Naive thymus-derived CD4-positive, alpha-beta T cell (primary cell): ENCODE results near the gene PTGER2. TPM values are rescaled to one million over a fixed set of nuclear protein-coding genes. Genes with fewer than 3 reads are reported as not detected.

Experiments
- ATAC-seq: fragments of 150-1000 bp; cut with Tn5 transposase; 2 replicates; pipeline ENCODE4 v1.10.0; 2021; ENCODE audit warnings: mild to moderate bottlenecking, moderate library complexity
- CTCF ChIA-PET: fragments of 350-600 bp; sonication (Branson Sonifier 250); formaldehyde crosslinking; loops from one replicate; lab custom pipeline; 2021; ENCODE audit warnings: antibody characterized with exemption; lab: Charles Lee
- POLR2A ChIA-PET: fragments of 350-600 bp; sonication (Branson Sonifier 250); formaldehyde crosslinking; loops from one replicate; lab custom pipeline; 2021; ENCODE audit warnings: antibody characterized with exemption, inconsistent platforms; lab: Charles Lee
- DNase-seq, 9 donors: peaks; one replicate each; pipeline versions ENCODE4 v3.0.0 to v3.0.0-alpha.2; 2020 to 2022; ENCODE audit warnings: mixed read lengths in 1 of 9
- H3K27ac ChIP-seq: one replicate; pipeline ENCODE4 v1.7.0; 2013; ENCODE audit warnings: mild to moderate bottlenecking, low read depth, low read length, moderate library complexity
- H3K27me3 ChIP-seq, 2 donors: one replicate each; pipeline ENCODE4 v1.7.0; 2013; ENCODE audit warnings: low read length in 2 of 2, mild to moderate bottlenecking in 2 of 2, moderate library complexity in 2 of 2; ENCODE audit not compliant: control insufficient read depth in 2 of 2, insufficient read depth in 2 of 2
- H3K36me3 ChIP-seq, 3 experiments: 1 replicate in 2 of 3; 2 replicates in 1 of 3; pipeline ENCODE4 v1.7.0; 2013; ENCODE audit warnings: low read length in 3 of 3, mild to moderate bottlenecking in 3 of 3, moderate library complexity in 1 of 3; ENCODE audit not compliant: insufficient read depth in 3 of 3, control insufficient read depth in 2 of 3
- H3K4me1 ChIP-seq, 2 donors: one replicate each; pipeline ENCODE4 v1.7.0; 2013; ENCODE audit warnings: low read length in 2 of 2, mild to moderate bottlenecking in 2 of 2, moderate library complexity in 1 of 2; ENCODE audit not compliant: control insufficient read depth in 2 of 2, insufficient read depth in 2 of 2
- H3K4me3 ChIP-seq: 2 replicates; pipeline ENCODE4 v1.7.0; 2013; ENCODE audit warnings: mild to moderate bottlenecking, low read length
- H3K9me3 ChIP-seq, 3 experiments: 1 replicate in 2 of 3; 2 replicates in 1 of 3; pipeline ENCODE4 v1.7.0; 2013; ENCODE audit warnings: low read length in 3 of 3; ENCODE audit not compliant: control insufficient read depth in 2 of 3
- H3K27ac Mint-ChIP-seq, 9 donors: one replicate each; pipeline ENCODE4 v1.8.0; 2020 to 2022; ENCODE audit warnings: mixed read lengths in 9 of 9, mild to moderate bottlenecking in 8 of 9, moderate library complexity in 5 of 9, inconsistent platforms in 2 of 9
- H3K27me3 Mint-ChIP-seq, 5 donors: one replicate each; pipeline ENCODE4 v1.8.0; 2021 to 2022; ENCODE audit warnings: mixed read lengths in 5 of 5, mild to moderate bottlenecking in 1 of 5
- H3K36me3 Mint-ChIP-seq, 5 donors: one replicate each; pipeline ENCODE4 v1.8.0; 2020 to 2022; ENCODE audit warnings: mixed read lengths in 5 of 5, mild to moderate bottlenecking in 3 of 5, inconsistent platforms in 1 of 5
- H3K4me1 Mint-ChIP-seq, 7 donors: one replicate each; pipeline ENCODE4 v1.8.0; 2020 to 2022; ENCODE audit warnings: mixed read lengths in 7 of 7, mild to moderate bottlenecking in 3 of 7, inconsistent platforms in 1 of 7
- H3K4me3 Mint-ChIP-seq, 10 donors: one replicate each; pipeline ENCODE4 v1.8.0; 2020 to 2022; ENCODE audit warnings: mild to moderate bottlenecking in 10 of 10, mixed read lengths in 10 of 10, moderate library complexity in 6 of 10, inconsistent platforms in 2 of 10
- H3K9me3 Mint-ChIP-seq, 11 donors: one replicate each; pipeline ENCODE4 v1.8.0; 2020 to 2022; ENCODE audit warnings: mixed read lengths in 11 of 11, mild to moderate bottlenecking in 4 of 11, inconsistent platforms in 1 of 11, moderate library complexity in 1 of 11
- intact Hi-C, 2 donors: fragments of 100-400 bp; cut with micrococcal nuclease; formaldehyde crosslinking; loops; one replicate each; pipeline ENCODE4 v1.15.1; 2023
- polyA plus RNA-seq, 2 donors: library from polyadenylated mRNA; unstranded; fragments of 300-500 nt; fragmentation: Illumina TruSeq; gene quantifications; one replicate each; pipeline ENCODE4 v1.2.3, GENCODE V29; 2021
- total RNA-seq, 6 experiments: library from RNA in 5 of 6; stranded (reverse) in 5 of 6; gene quantifications; 1 replicate in 5 of 6; 2 replicates in 1 of 6; pipeline ENCODE4 v1.2.3 and lab custom pipeline; 2021 to 2026

Gene PTGER2
- total and polyA plus RNA-seq, 7 experiments from 2014 or later: 1.7 to 162 (median 23.4) TPM

DNA sequence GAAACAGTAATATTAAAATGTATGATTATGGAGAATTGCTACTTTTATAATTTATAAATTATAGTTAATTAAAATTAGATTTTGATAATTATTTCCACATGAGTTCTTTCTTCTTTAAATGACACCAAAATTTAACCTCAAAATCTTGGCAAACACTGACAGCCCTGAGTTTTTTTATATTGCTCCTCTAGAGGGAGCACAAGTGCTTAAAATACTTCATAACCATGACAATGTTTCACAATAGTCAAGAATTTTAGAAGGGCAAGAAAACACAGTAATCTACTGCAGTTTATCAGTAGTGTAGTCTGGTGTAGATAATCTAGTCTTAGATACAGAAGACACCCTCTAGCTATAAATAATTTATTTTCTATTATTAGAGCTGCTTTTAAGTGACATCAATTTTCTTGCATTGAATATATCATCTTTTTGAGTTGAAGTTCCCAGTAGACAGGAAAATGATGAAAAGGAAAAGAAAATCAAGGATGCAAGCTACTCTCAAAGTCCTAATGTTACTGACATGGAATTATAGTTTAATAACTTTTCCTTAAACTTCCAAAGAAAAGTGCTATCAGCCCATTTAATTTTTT, 14.3 kb upstream of the PTGER2 start:
- Histone ChIP-seq H3K27ac (no peak overlapping the region), H3K9me3 (no peaks in the 10 kb centered on the region), H3K4me3 (no peak overlapping the region), H3K36me3 (no peaks in the 10 kb centered on the region), H3K27me3 (no peaks in the 10 kb centered on the region), H3K4me1 (peaks cover 3 to 5% of the 10 kb centered on the region in 2 donors)
- CTCF ChIA-PET: interaction anchor here (0.7 to 1.9 kb wide), 11 partner anchors 8 to 369 kb away, joined by 3 to 9 read pairs (median 3); no protein-coding TSS in a partner anchor
- Mint-ChIP-seq H3K27ac (no peak overlapping the region), H3K9me3 (no peaks in the 10 kb centered on the region), H3K4me3 (peak overlapping the region in 1 of 10 donors; percentile 23), H3K4me1 (peaks cover 8 to 63% (median 25%) of the 10 kb centered on the region in 7 donors), H3K36me3 (peaks cover 0 to 52% (median 0%) of the 10 kb centered on the region in 5 donors), H3K27me3 (peaks cover 0 to 9% (median 0%) of the 10 kb centered on the region in 5 donors)
- POLR2A ChIA-PET: interaction anchor here (0.6 to 0.7 kb wide), 3 partner anchors 168 to 488 kb away, joined by 3 to 5 read pairs (median 3); no protein-coding TSS in a partner anchor
- ATAC-seq (peak; percentile 84), DNase-seq (peak in 6 of 9 donors; percentile 28 to 68 (median 51))
- intact Hi-C loops: loop anchor here (1.0 to 10.0 kb wide), 13 partner anchors 15 to 756 kb away; partner anchors contain the start of genes PSMC6 (in 1 of the 2) and PTGER2 (in 1 of the 2)

DNA sequence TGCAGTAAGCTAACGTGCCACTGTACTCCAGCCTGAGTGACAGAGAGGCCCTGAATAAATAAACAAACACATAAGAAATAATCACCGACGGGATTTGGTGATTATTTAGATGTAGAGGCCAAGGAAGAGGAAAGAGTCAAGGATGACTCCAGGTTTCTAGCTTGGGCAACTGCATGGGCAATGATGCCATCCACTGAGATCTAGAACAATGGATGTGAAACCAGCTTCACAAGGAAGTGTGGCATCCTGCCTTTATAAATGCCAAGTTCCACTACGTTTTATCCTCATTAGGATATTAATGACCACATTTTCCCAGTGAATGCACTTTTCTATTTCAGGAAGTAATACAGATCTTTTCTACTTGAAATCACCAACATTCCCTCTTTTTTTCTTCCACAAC, 10.9 kb upstream of the PTGER2 start:
- Mint-ChIP-seq H3K9me3 (peaks cover 0 to under 1% (median 0%) of the 10 kb centered on the region in 11 donors), H3K4me1 (peaks cover 8 to 73% (median 31%) of the 10 kb centered on the region in 7 donors), H3K27me3 (peaks cover 0 to 5% (median 0%) of the 10 kb centered on the region in 5 donors), H3K4me3 (no peak overlapping the region), H3K36me3 (peaks cover 0 to 57% (median 0%) of the 10 kb centered on the region in 5 donors), H3K27ac (peak overlapping the region in 1 of 9 donors; percentile 60)
- H3K27me3 ChIP-seq: no peaks in the 10 kb centered on the region
- CTCF ChIA-PET: interaction anchor here (0.6 kb wide), 1 partner anchor 869 kb away, joined by 3 read pairs; no protein-coding TSS in a partner anchor
- intact Hi-C loops: no loop called here
- H3K4me3 ChIP-seq: no peak overlapping the region
- no peaks in the 10 kb centered on the region for H3K9me3 ChIP-seq
- peaks cover 3 to 9% of the 10 kb centered on the region in 2 donors for H3K4me1 ChIP-seq
- DNase-seq (no peak), ATAC-seq (no peak)
- H3K27ac ChIP-seq: no peak overlapping the region
- POLR2A ChIA-PET: no interaction called here
- no peaks in the 10 kb centered on the region for H3K36me3 ChIP-seq

GRCh38 chr14:52304248-52304904, 9.7 kb upstream of the PTGER2 start:
- H3K27me3 ChIP-seq: no peaks in the 10 kb centered on the region
- no peak overlapping the region for H3K27ac ChIP-seq
- peaks cover 0 to 60% (median 0%) of the 10 kb centered on the region in 5 donors for H3K36me3 Mint-ChIP-seq
- peaks cover 0 to 3% (median 0%) of the 10 kb centered on the region in 11 donors for H3K9me3 Mint-ChIP-seq
- CTCF ChIA-PET: interaction anchor here (0.6 to 0.7 kb wide), 2 partner anchors 171 to 655 kb away, joined by 3 to 4 read pairs; no protein-coding TSS in a partner anchor
- peaks cover 3 to 16% of the 10 kb centered on the region in 2 donors for H3K4me1 ChIP-seq
- H3K4me3 Mint-ChIP-seq: no peak overlapping the region
- DNase-seq (no peak), ATAC-seq (no peak)
- H3K9me3 ChIP-seq: no peaks in the 10 kb centered on the region
- H3K36me3 ChIP-seq: no peaks in the 10 kb centered on the region
- POLR2A ChIA-PET: no interaction called here
- H3K4me3 ChIP-seq: no peak overlapping the region
- peak overlapping the region in 2 of 9 donors; percentile 1 to 60 for H3K27ac Mint-ChIP-seq
- peaks cover 0 to 5% (median 0%) of the 10 kb centered on the region in 5 donors for H3K27me3 Mint-ChIP-seq
- intact Hi-C loops: no loop called here
- H3K4me1 Mint-ChIP-seq: peaks cover 8 to 75% (median 27%) of the 10 kb centered on the region in 7 donors

- Mint-ChIP-seq H3K4me3 (no peak overlapping the region), H3K27ac (peak overlapping the region in 1 of 9 donors; percentile 63), H3K4me1 (peaks cover 8 to 78% (median 26%) of the 10 kb centered on the region in 7 donors), H3K9me3 (peaks cover 0 to 3% (median 0%) of the 10 kb centered on the region in 11 donors), H3K36me3 (peaks cover 0 to 66% (median 0%) of the 10 kb centered on the region in 5 donors), H3K27me3 (peaks cover 0 to 5% (median 0%) of the 10 kb centered on the region in 5 donors)
- Histone ChIP-seq H3K36me3 (no peaks in the 10 kb centered on the region), H3K4me3 (no peak overlapping the region), H3K4me1 (peaks cover under 1 to 15% of the 10 kb centered on the region in 2 donors), H3K27ac (no peak overlapping the region), H3K9me3 (no peaks in the 10 kb centered on the region), H3K27me3 (no peaks in the 10 kb centered on the region)
- intact Hi-C loops: no loop called here
- ATAC-seq: no peak
- CTCF ChIA-PET: interaction anchor here (0.7 to 0.9 kb wide), 2 partner anchors 31 to 170 kb away, joined by 3 read pairs; no protein-coding TSS in a partner anchor
- DNase-seq: no peak
- POLR2A ChIA-PET: interaction anchor here (2.2 kb wide), 1 partner anchor 12 kb away, joined by 9 read pairs; no protein-coding TSS in a partner anchor
These were observed 9.1 kb upstream of the PTGER2 start for GRCh38 chr14:52305014-52305413.

GRCh38 chr14:52307376-52307775, 6.7 kb upstream of the PTGER2 start:
- H3K9me3 ChIP-seq: no peaks in the 10 kb centered on the region
- intact Hi-C loops: no loop called here
- no peak overlapping the region for H3K4me3 ChIP-seq
- Mint-ChIP-seq H3K9me3 (peaks cover 0 to 3% (median 0%) of the 10 kb centered on the region in 11 donors), H3K4me3 (peak overlapping the region in 2 of 10 donors; percentile 2 to 37), H3K27me3 (peaks cover 0 to 5% (median 0%) of the 10 kb centered on the region in 5 donors), H3K36me3 (peaks cover 0 to 73% (median 0%) of the 10 kb centered on the region in 5 donors), H3K4me1 (peaks cover 13 to 80% (median 22%) of the 10 kb centered on the region in 7 donors), H3K27ac (peak overlapping the region in 4 of 9 donors; percentile 4 to 41 (median 19))
- no peak for DNase-seq
- H3K4me1 ChIP-seq: peaks cover 10 to 33% of the 10 kb centered on the region in 2 donors
- ChIA-PET POLR2A (interaction anchor here (0.6 to 2.2 kb wide), 3 partner anchors 10 to 528 kb away, joined by 3 to 9 read pairs (median 5); no protein-coding TSS in a partner anchor), CTCF (no interaction called here)
- H3K36me3 ChIP-seq: no peaks in the 10 kb centered on the region
- no peaks in the 10 kb centered on the region for H3K27me3 ChIP-seq
- no peak for ATAC-seq
- H3K27ac ChIP-seq: no peak overlapping the region

DNA sequence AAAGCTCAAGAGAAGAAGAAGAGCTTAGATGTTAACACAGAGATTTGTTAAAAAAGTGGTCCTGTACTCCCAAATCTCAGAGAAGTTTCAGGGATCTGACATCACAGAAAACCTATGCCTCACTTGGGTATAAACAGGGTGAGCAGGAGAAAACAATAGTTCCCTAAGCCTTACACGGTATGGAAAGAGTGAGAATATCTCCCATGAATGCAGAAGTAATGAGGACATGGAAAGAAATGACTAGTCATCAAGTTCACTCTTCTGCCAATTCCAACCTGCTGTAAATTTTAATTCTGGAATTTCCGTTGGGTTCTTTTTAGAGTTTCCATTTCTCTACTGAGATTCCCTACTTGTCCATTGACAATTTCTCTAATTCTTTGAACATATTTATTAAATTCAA, 6.2 kb upstream of the PTGER2 start:
- Histone ChIP-seq H3K9me3 (no peaks in the 10 kb centered on the region), H3K4me3 (no peak overlapping the region), H3K36me3 (no peaks in the 10 kb centered on the region), H3K4me1 (peaks cover 10 to 33% of the 10 kb centered on the region in 2 donors), H3K27me3 (no peaks in the 10 kb centered on the region), H3K27ac (no peak overlapping the region)
- ATAC-seq: no peak
- H3K4me1 Mint-ChIP-seq: peaks cover 18 to 79% (median 26%) of the 10 kb centered on the region in 7 donors
- peaks cover 0 to 72% (median 0%) of the 10 kb centered on the region in 5 donors for H3K36me3 Mint-ChIP-seq
- ChIA-PET POLR2A (interaction anchor here (0.6 to 0.7 kb wide), 2 partner anchors 250 to 528 kb away, joined by 3 to 5 read pairs; no protein-coding TSS in a partner anchor), CTCF (no interaction called here)
- peaks cover 0 to 3% (median 0%) of the 10 kb centered on the region in 11 donors for H3K9me3 Mint-ChIP-seq
- peak overlapping the region in 4 of 9 donors; percentile 4 to 41 (median 19) for H3K27ac Mint-ChIP-seq
- DNase-seq: no peak
- intact Hi-C loops: no loop called here
- H3K4me3 Mint-ChIP-seq: peak overlapping the region in 1 of 10 donors; percentile 37
- H3K27me3 Mint-ChIP-seq: peaks cover 0 to 5% (median 0%) of the 10 kb centered on the region in 5 donors
